GM11168 (cell line): Measurements from ENCODE around the gene PELI2.

ENCODE experiments used
- in situ Hi-C: fragments of 300-500 bp; cut with MboI; formaldehyde crosslinking; loops from one replicate; pipeline ENCODE4 v1.12.0; 2022; ENCODE audit warnings: low sequenced_read_pairs; ENCODE audit not compliant: unreplicated experiment

PELI2 gene

DNA sequence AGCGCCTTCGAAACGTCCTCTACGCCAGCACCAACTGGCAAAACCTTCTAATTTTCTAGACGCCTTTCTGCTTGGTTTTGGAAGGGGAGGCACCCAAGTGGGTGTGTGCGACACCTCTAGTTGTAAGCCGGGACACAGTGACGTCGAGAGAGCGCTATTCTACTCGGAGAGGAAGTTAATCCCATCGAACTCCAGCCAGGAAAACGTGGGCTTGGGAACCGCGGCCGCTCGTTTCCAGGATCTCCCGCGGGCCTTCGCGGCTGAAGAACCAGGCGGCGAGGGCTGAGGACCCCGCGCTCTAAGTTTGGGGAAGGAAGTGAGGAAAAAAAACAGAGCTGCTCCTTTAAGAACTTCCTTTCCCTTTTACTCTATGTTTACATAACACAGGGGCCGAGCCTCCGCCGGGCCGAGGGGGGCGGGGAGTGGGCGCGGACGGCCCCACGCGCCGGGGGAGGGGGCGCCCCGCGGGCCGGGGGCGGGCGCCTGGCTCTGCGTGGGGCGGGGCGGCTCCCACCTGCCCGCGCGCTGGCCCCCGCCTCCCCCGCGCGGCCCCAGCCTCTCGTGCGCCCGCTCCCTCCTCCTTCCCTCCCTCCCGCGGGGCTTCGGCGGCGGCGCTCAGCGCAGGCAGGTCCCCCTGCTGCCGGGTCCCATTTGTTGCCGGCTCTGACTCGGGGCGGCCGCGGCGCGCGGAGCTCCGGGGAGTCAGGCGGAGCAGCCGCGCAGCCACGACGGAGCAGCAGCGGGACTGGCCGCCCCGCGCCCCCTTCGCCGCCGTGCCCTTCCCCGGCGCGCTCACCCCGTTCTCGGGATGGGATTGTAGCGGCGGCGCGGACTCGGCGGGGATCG, at the start of gene PELI2:
PELI2 (plus strand) TSS at position 647 of the 846 bp plus-strand sequence. CDS start 250 bp downstream, outside the sequence.
- in situ Hi-C loops, result no loop called here

- in situ Hi-C loops, result no loop called here
Observed at GRCh38 chr14:56073799-56074198, 44.4 kb upstream of the PELI2 start.

DNA sequence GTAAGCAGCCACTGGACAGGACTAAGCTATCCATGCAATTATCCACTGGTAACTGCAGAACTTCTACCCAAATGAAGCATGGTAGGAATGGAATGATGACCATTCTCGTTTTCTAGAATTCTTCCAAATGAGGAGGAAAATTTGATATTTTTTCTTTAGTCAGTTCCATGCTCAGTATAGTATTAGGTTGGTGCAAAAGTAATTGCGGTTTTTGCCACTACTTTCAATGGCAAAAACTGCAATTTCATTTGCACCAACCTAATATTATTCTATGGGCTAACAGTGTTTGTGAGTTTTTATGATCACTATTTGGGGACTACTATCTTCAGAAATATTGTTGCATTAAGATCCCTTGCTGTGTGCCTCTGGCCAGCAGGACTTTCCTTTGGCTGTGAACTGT, 42.9 kb upstream of the PELI2 start:
- in situ Hi-C loops, result no loop called here

GRCh38 chr14:56081139-56081538, 37.1 kb upstream of the PELI2 start:
- in situ Hi-C loops, result no loop called here

DNA sequence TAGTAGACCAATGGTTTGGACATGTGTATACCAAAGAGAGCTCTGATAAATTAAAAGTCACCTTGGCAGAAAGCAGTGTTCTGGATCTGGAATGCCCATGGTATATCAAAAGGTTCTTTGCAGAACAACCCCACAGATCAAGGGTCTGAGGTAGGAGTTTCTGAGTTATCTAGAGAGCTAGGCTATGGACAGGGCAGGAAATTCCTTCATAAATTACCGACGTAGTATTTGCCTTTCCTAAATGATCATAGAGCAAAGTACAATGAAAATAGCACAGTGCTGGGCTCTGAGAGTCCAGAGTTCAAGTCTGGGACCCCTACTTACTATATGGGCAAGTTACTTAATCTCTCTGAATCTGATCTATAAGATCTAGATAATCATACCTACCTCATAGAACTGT, 35.3 kb upstream of the PELI2 start:
- in situ Hi-C loops, result no loop called here

DNA sequence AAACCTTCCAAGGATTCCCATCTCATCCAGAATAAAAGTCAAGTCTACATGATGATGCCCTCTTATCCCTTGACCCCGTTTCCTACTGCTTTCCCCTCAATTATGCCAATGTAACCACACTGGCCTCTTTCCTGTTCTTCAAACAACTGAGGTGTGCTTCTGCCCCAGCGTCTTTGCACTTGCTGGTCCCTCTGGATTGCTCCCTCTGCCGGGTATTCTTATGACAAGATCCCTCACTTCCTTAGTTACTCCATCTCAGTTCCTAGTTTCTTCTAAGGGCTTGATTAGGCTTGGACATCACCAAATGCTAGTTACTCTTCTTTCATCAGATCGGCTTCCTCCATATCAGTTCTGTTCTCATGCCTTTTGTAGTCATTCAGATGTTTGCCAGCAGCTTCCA, 32.7 kb upstream of the PELI2 start:
- in situ Hi-C loops, result no loop called here

- in situ Hi-C loops, result no loop called here
Observed at GRCh38 chr14:56087671-56088471, 30.3 kb upstream of the PELI2 start.

DNA sequence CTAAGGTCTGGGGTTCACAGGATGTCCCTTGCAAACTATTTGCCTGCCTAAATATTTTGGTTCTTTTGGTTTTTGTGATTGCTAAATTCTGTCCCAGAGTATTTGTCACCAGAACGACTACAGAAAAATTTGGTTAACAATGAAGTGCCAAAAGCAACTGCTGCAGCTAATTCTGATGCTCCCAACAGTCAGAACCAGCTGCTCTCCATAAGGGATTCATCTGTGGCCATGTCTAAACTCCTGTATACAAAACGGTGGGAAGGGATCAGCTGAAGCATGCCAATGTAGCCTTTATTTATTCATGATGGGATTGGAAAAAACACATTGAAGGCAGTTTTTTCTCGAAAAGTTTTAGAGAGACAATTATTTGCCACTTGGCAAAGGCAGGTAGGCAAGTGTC, 29.3 kb upstream of the PELI2 start:
- in situ Hi-C loops, result no loop called here

GRCh38 chr14:56092763-56093162, 25.4 kb upstream of the PELI2 start:
- in situ Hi-C loops, result no loop called here

GRCh38 chr14:56094076-56094475, 24.1 kb upstream of the PELI2 start:
- in situ Hi-C loops, result no loop called here

- in situ Hi-C loops, result no loop called here
Observed at GRCh38 chr14:56098021-56098420, 20.2 kb upstream of the PELI2 start.

GRCh38 chr14:56099081-56099797, 19.0 kb upstream of the PELI2 start:
- in situ Hi-C loops, result no loop called here

DNA sequence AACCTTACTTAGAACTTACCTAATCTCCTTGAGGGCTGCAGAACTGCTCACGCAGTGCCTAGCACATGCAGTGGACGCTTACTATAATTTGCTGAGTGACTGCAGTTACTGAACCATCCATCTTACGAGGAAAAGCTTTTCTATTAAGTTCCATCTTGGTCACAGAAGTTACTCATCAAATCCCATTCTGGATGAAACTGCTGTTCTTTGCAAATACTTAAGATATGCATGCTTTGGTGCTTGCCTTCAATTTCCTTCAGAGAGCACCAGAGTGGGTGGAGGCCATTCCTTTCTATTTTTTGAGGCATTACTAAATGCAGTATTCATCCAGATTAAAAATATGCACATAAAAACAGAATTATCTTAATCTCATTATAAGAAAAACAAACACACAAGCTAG, 17.7 kb upstream of the PELI2 start:
- in situ Hi-C loops, result no loop called here

DNA sequence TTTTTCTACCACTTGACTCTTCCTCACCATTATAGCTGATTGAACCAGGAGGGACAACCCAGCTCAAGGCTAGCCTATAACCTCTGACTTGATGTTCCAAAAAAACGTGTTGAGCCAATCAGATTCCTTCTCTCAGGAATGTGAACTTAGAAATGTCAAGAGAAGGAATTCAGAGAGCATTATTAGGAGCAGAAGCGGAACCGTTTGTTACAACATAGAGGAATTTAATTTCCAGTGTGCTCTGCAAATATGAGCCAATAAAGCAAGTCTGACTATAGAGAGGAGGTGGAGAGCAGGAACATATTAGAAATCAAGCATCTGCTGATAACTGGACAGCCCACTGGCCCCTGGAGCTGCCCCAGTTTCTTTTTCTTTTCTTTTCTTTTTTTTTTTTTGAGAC, 15.3 kb upstream of the PELI2 start:
- in situ Hi-C loops, result no loop called here

GRCh38 chr14:56107615-56108014, 10.6 kb upstream of the PELI2 start:
- in situ Hi-C loops, result no loop called here

GRCh38 chr14:56108057-56108456, 10.2 kb upstream of the PELI2 start:
- in situ Hi-C loops, result no loop called here

- in situ Hi-C loops, result no loop called here
Observed at GRCh38 chr14:56112781-56113180, 5.4 kb upstream of the PELI2 start.

DNA sequence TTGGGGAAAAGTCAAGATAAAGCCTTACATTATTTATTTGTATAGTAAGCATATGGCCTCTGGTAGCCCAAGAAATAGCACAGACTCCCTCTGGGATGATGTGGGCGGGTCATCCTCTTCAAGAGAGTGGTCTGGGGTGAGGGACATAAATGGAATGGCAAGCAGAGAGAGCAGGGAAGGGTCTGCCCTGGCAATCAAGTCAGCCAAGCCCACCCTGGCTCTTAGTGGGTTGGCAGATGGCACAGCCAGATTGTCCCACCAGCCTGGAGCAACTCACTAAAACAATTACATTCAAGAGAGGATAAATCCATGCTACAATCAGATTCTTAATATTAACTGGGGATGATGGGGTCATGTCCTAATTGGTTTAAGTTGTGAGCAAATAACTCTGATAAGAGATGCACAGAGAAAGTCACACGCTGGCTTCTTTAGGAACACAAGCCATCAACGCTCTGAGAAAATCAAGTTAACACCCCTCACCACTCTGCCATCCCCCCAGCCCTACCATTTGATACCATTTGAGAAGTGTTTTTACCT, 2.8 kb upstream of the PELI2 start:
- in situ Hi-C loops, result no loop called here

- in situ Hi-C loops, result no loop called here
Observed at GRCh38 chr14:56115976-56116893, 2.0 kb upstream of the PELI2 start.
